Measurements from ENCODE around the gene ZNF778. TPM values are rescaled to one million over a fixed set of nuclear protein-coding genes. Genes with fewer than 3 reads are reported as not detected.

The ZNF778 gene
- total and polyA plus RNA-seq, 2 of the 8 experiments (the other 6 are each of a cell fraction or from before 2014, with no cell fraction given), result 9.5 to 21.9 TPM

DNA sequence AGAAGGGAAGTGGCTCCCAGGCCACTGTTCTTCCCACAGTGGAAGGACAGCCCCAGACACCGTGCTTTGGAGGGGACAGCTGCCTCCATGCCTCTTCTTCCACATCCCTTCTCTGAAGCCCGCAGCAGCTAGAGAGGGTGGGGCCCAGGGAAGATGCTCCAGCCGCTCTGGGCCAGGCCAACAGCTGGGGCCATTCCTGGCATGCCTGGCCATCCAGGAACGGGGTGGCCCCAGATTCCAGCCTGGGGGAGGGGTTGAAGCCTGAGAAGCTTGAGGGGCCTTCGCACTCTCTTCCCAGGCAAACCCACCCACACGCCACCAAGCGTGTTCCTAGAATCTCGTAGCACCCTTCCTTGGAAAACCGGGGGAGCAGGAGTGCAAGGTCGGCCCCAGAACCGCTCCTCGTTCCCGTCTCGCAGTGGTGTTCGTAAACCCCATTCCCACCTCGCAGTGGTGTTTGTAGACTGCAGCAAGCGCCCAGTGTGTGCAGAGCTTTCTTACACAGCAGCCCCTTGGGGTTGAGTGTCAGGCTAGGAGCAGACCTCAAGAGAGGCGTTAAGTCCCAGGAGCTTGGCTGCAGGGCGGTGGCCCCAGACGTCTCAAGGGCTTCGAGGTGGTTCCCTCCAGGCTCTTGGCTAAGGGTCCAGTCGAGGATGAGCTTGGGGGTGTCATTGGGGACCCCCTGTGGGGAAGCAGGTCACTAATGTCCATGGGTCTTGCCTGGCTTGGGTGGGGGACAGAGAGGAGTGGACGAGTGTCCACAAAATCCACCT lies 43.3 kb upstream of the ZNF778 start:
- Histone ChIP-seq H3K23ac (ENCODE audit: insufficient read length) (no peak overlapping the region), H3K36me3 (ENCODE audit: control insufficient read depth in 2 of 4, insufficient read depth in 4 of 4, low read length in 3 of 4) (no peaks in the 10 kb centered on the region), H3K9ac (replicated peaks in 1 of 4; ENCODE audit: extremely low read depth in 1 of 4, low read depth in 3 of 4, low read length in 3 of 4) (no peak overlapping the region), H3K9me3 (ENCODE audit: insufficient read depth in 2 of 2, low read depth in 1 of 2, low read length in 1 of 2) (no peaks in the 10 kb centered on the region), H4K8ac (ENCODE audit: extremely low read depth, insufficient read depth, low read length) (peak overlapping the region; percentile 25; the same call in 1 of the 2 replicates), H2AK5ac (ENCODE audit: low read depth, low read length) (no peak overlapping the region; the same call in 1 of the 2 replicates), H2BK20ac (ENCODE audit: low read length) (0 out of 2 replicates have a peak overlapping the region, but pooled peaks have one; percentile 32), H3K18ac (ENCODE audit: extremely low read depth, low read length) (no peak overlapping the region; the same call in 1 of the 2 replicates), H3K4me2 (ENCODE audit: insufficient read depth in 1 of 2, low read depth in 2 of 2, low read length in 2 of 2) (no peak overlapping the region), H2BK120ac (replicated peaks; ENCODE audit: low read depth, low read length) (peak overlapping the region; percentile 14), H3K4me1 (replicated peaks in 1 of 4; ENCODE audit: control insufficient read depth in 3 of 4, insufficient read depth in 4 of 4, low read length in 3 of 4) (peaks cover 0 to 26% (median 17%) of the 10 kb centered on the region in 4 experiments; a peak in 6 of 7 replicates), H4K20me1 (replicated peaks in 1 of 2; ENCODE audit: control insufficient read depth in 1 of 2, insufficient read depth in 2 of 2, low read length in 2 of 2) (peaks cover 0 to 3% of the 10 kb centered on the region in 2 experiments), H2BK12ac (ENCODE audit: low read depth, low read length) (peak overlapping the region; percentile 80; the same call in 1 of the 2 replicates), H4K5ac (ENCODE audit: insufficient read length, low read depth, low read length) (no peak overlapping the region), H2BK15ac (ENCODE audit: low read length) (peak overlapping the region; percentile 46), H3K56ac (replicated peaks; ENCODE audit: insufficient read length, low read depth, low read length) (no peak overlapping the region), H3K4me3 (ENCODE audit: extremely low read depth in 1 of 4, insufficient read depth in 2 of 4, low read depth in 3 of 4, low read length in 4 of 4) (no peak overlapping the region), H3K14ac (ENCODE audit: insufficient read length) (no peak overlapping the region), H2AFZ (ENCODE audit: low read length) (no peak overlapping the region), H3K27ac (ENCODE audit: low read depth, low read length) (no peak overlapping the region), H3K79me2 (ENCODE audit: control insufficient read depth in 1 of 2, insufficient read depth in 2 of 2, low read length in 2 of 2) (no peaks in the 10 kb centered on the region), H3K4ac (replicated peaks; ENCODE audit: insufficient read length, low read depth, low read length) (no peak overlapping the region), H3K79me1 (ENCODE audit: low read depth, low read length) (no peaks in the 10 kb centered on the region), H3K27me3 (replicated peaks in 1 of 4; ENCODE audit: control insufficient read depth in 3 of 4, extremely low read depth in 1 of 4, insufficient read depth in 3 of 4, low read length in 3 of 4) (peaks cover 0 to 7% (median 4%) of the 10 kb centered on the region in 4 experiments; a peak in 4 of 7 replicates), H2BK5ac (ENCODE audit: low read depth, low read length) (peak overlapping the region; percentile 60; the same call in 1 of the 2 replicates), H3K23me2 (ENCODE audit: low read depth, low read length) (peaks cover 5% of the 10 kb centered on the region), H4K91ac (replicated peaks; ENCODE audit: insufficient read length, low read length) (no peak overlapping the region)
- WGBS, 2 experiments (ENCODE audit: extremely low coverage in 1 of 2, insufficient coverage in 1 of 2, insufficient read length in 1 of 2, insufficient replicate concordance in 2 of 2, low coverage in 1 of 2, low lambda C conversion rate in 2 of 2, missing lambda C conversion rate in 1 of 2), result 83% methylated on average over 23 of the region's 23 CpGs; no CpG with 5 or more reads in 1 of the 2 experiments
- CTCF ChIA-PET (ENCODE audit: partially characterized antibody), result interaction anchor here (0.6 to 3.0 kb wide), 8 partner anchors 16 to 437 kb away, joined by 3 to 10 read pairs (median 4); no protein-coding TSS in a partner anchor
- FAIRE-seq (no peak), DNase-seq (ENCODE audit: low read depth in 1 of 2, low spot score in 2 of 2) (peak in 1 of 2 experiments; percentile 52)
- TF ChIP-seq FOSL1 (IDR thresholded peaks at IDR 0.05; ENCODE audit: insufficient read depth, low read depth, low read length), result no peak
- TF ChIP-seq TEAD4 (IDR thresholded peaks at IDR 0.05; ENCODE audit: low read depth, low read length), result peak; percentile 88
- TF ChIP-seq SP1 (IDR thresholded peaks at IDR 0.05; ENCODE audit: low read depth, low read length), result 0 out of 2 replicates have a peak, but pooled peaks have one; percentile 50
- POLR2A ChIA-PET (ENCODE audit: partially characterized antibody), result interaction anchor here (1.2 to 2.3 kb wide), 5 partner anchors 9 to 362 kb away, joined by 3 to 9 read pairs (median 5); partner anchors contain the start of gene APRT
